Measurements from ENCODE around the gene RACK1.

Gene RACK1

GRCh38 chr5:181233801-181234454, 9.8 kb downstream of the RACK1 start:
- Histone ChIP-seq H3K36me3 (ENCODE audit: control insufficient read depth, insufficient read depth, low read length) (no peaks in the 10 kb centered on the region), H3K79me2 (no peaks in the 10 kb centered on the region), H2AFZ (no peak overlapping the region), H3K9me3 (ENCODE audit: control insufficient read depth, low read length) (no peaks in the 10 kb centered on the region), H3K4me2 (ENCODE audit: low read length) (no peak overlapping the region), H3K27me3 (ENCODE audit: control insufficient read depth, insufficient read depth, low read length) (no peaks in the 10 kb centered on the region), H3K9ac (no peak overlapping the region), H3K4me3 (ENCODE audit: low read depth, low read length) (no peak overlapping the region), H3K27ac (peak overlapping the region; percentile 74), H3K4me1 (peaks cover 8% of the 10 kb centered on the region)
- no peak for TF ChIP-seq CTCF (IDR thresholded peaks at IDR 0.05)

GRCh38 chr5:181233088-181233800, 10.5 kb downstream of the RACK1 start:
- peak overlapping the region; percentile 11 for H3K27ac ChIP-seq

GRCh38 chr5:181232593-181232992, 11.1 kb downstream of the RACK1 start:
- Histone ChIP-seq H3K9me3 (ENCODE audit: control insufficient read depth, low read length) (no peaks in the 10 kb centered on the region), H3K36me3 (ENCODE audit: control insufficient read depth, insufficient read depth, low read length) (no peaks in the 10 kb centered on the region), H3K79me2 (no peaks in the 10 kb centered on the region), H3K27ac (no peak overlapping the region), H2AFZ (no peak overlapping the region), H3K4me3 (ENCODE audit: low read depth, low read length) (no peak overlapping the region), H3K9ac (no peak overlapping the region), H3K4me1 (peaks cover 8% of the 10 kb centered on the region), H3K4me2 (ENCODE audit: low read length) (no peak overlapping the region), H3K27me3 (ENCODE audit: control insufficient read depth, insufficient read depth, low read length) (no peaks in the 10 kb centered on the region)
- TF ChIP-seq CTCF (IDR thresholded peaks at IDR 0.05), result no peak

More at GRCh38 chr5:181233088-181233800, 10.5 kb downstream of the RACK1 start:
- Histone ChIP-seq H3K36me3 (ENCODE audit: control insufficient read depth, insufficient read depth, low read length) (no peaks in the 10 kb centered on the region), H3K9me3 (ENCODE audit: control insufficient read depth, low read length) (no peaks in the 10 kb centered on the region), H3K4me3 (ENCODE audit: low read depth, low read length) (no peak overlapping the region), H3K4me2 (ENCODE audit: low read length) (no peak overlapping the region), H2AFZ (no peak overlapping the region), H3K9ac (no peak overlapping the region), H3K79me2 (no peaks in the 10 kb centered on the region), H3K27me3 (ENCODE audit: control insufficient read depth, insufficient read depth, low read length) (no peaks in the 10 kb centered on the region), H3K4me1 (peaks cover 8% of the 10 kb centered on the region)
- no peak for TF ChIP-seq CTCF (IDR thresholded peaks at IDR 0.05)

DNA sequence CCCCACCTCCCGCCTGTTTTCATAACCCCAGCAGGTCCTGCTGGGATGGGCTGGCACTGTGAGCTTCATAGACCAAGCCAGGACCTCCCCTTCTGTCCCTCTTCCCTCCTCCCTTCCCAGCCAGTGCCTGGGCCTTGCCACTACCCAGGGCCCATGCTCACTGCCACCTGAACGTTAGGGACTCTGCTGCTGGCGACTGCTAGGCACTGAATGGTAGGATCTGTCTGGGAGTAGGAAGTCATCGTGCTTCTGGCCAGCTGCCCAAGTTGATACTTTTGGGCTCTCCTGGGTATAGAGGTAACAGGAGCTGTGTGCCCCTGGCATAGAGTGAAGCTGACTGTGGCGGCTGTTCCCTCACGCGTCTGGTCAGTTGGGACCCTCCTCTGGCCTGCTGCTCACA, 12.3 kb downstream of the RACK1 start:
- TF ChIP-seq CTCF (IDR thresholded peaks at IDR 0.05), result no peak
- H3K9ac ChIP-seq, result no peak overlapping the region
- no peaks in the 10 kb centered on the region for H3K27me3 ChIP-seq (ENCODE audit: control insufficient read depth, insufficient read depth, low read length)
- H3K4me3 ChIP-seq (ENCODE audit: low read depth, low read length), result no peak overlapping the region
- H3K4me1 ChIP-seq, result peaks cover 8% of the 10 kb centered on the region
- H3K9me3 ChIP-seq (ENCODE audit: control insufficient read depth, low read length), result no peaks in the 10 kb centered on the region
- H3K4me2 ChIP-seq (ENCODE audit: low read length), result no peak overlapping the region
- no peaks in the 10 kb centered on the region for H3K36me3 ChIP-seq (ENCODE audit: control insufficient read depth, insufficient read depth, low read length)
- H2AFZ ChIP-seq, result no peak overlapping the region
- H3K79me2 ChIP-seq, result no peaks in the 10 kb centered on the region
- no peak overlapping the region for H3K27ac ChIP-seq
